ENCODE results near the gene POLG.

POLG gene

DNA sequence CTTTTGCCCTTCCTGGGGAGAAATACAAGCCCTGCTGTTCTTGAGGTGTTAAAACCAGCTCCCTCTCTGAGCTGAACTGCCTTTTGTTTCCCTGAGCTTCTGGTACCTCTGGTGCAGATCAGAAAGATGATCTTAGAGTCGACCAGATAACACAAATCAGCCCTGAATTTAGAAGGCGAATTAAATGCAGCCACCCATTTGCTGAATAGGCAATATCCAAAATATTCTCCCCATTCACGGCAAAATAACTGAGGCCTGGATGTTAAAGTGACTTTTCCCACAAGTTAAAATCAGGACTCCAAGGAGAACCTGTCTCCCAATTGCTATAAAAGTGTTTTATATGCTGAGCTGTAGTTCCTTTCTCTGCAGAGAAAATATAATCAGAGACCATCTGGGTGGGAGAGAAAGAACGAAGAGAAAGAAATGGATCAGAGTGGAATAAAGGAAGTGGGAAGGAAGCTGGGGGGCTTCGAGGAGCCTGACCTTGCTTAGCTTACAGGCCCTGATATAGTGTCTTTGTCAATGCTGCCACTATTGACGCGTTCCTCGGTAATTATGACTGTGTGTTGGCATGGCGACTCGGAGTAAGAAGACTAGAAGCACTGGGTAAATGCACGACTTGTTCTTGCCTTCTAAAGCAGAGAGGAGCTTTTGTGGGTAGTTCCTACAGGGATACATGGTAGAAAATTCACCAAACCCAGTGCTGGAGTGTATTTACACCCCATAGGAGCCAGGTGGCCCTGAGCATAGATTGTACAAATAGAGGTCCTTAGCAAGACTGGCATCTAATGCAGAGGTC, 47.5 kb upstream of the POLG start:
- no peak overlapping the region for H3K4me2 ChIP-seq (ENCODE audit: insufficient read depth, low read length)
- peaks cover 6% of the 10 kb centered on the region for H3K27me3 ChIP-seq (ENCODE audit: insufficient read depth, low read length, poor library complexity)
- H3K4me1 ChIP-seq (ENCODE audit: insufficient read depth, low read length): no peaks in the 10 kb centered on the region
- TF ChIP-seq CTCF (IDR thresholded peaks at IDR 0.05; ENCODE audit: borderline replicate concordance, extremely low read depth, low read length, poor library complexity, severe bottlenecking) (no peak), EZH2 (IDR thresholded peaks at IDR 0.05; ENCODE audit: borderline replicate concordance, low read depth, low read length, severe bottlenecking) (no peak)
- H3K36me3 ChIP-seq (ENCODE audit: insufficient read depth, low read length): no peaks in the 10 kb centered on the region
- no peaks in the 10 kb centered on the region for H3K79me2 ChIP-seq (ENCODE audit: insufficient read depth, low read length)
- H4K20me1 ChIP-seq (ENCODE audit: insufficient read depth, low read length): no peaks in the 10 kb centered on the region
- no peak overlapping the region for H2AFZ ChIP-seq (ENCODE audit: low read depth, low read length)
- no peak overlapping the region for H3K27ac ChIP-seq (ENCODE audit: low read length)
- H3K9me3 ChIP-seq (ENCODE audit: insufficient read depth, low read length, severe bottlenecking): no peaks in the 10 kb centered on the region
- H3K9ac ChIP-seq (ENCODE audit: low read depth, low read length): no peak overlapping the region
- DNase-seq (no peak), ATAC-seq (ENCODE audit: insufficient read depth, low read depth) (no peak)
- H3K4me3 ChIP-seq (ENCODE audit: low read depth in 1 of 2, low read length in 2 of 2): no peak overlapping the region

DNA sequence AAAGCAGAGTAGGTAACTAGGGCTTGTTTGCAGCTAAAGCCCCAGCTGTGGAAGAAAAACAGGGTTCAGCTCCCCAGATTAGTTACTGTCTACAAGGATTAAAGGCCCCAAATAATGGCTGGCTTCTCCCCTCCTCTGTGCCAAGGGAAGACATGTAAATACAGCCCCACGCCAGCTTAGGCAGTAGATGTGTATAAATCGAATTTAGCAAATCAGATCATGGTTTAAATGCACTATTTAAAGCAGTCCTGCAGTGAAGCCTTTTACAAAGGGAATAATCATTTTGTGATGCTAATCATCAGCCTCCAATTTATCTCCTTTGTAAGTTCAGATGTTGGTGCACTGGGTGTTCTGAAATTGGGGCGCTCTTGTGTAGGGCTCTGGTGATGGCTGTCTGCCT, 46.7 kb upstream of the POLG start:
- no peak for DNase-seq
- Histone ChIP-seq H3K4me1 (ENCODE audit: insufficient read depth, low read length) (no peaks in the 10 kb centered on the region), H3K27ac (ENCODE audit: low read length) (no peak overlapping the region)

DNA sequence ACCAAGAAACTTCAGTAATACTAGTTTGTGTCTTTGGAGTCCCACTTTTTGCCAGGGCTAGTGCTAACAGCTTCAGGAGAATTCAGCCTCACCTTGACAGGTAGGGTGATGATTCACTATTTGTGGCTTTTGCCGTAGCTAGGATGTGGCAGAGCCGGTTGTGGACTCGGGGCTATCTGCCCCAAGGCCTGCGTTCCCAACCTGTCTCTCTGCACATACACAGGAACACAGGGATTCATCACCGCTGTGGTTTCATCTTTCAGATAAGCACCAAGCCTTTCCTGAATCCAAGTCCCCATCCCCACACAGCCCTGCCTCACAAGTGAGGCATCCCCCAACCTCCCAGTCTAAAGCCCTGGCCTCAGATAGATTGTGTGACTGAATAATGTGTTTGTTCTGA, 45.2 kb upstream of the POLG start:
- no peak overlapping the region for H3K4me3 ChIP-seq (ENCODE audit: low read depth in 1 of 2, low read length in 2 of 2)
- no peaks in the 10 kb centered on the region for H3K4me1 ChIP-seq (ENCODE audit: insufficient read depth, low read length)
- no peak for TF ChIP-seq CTCF (IDR thresholded peaks at IDR 0.05; ENCODE audit: borderline replicate concordance, extremely low read depth, low read length, poor library complexity, severe bottlenecking)
- no peak for TF ChIP-seq EZH2 (IDR thresholded peaks at IDR 0.05; ENCODE audit: borderline replicate concordance, low read depth, low read length, severe bottlenecking)
- H3K9me3 ChIP-seq (ENCODE audit: insufficient read depth, low read length, severe bottlenecking): no peaks in the 10 kb centered on the region
- H3K79me2 ChIP-seq (ENCODE audit: insufficient read depth, low read length): no peaks in the 10 kb centered on the region
- H3K27me3 ChIP-seq (ENCODE audit: insufficient read depth, low read length, poor library complexity): peaks cover 9% of the 10 kb centered on the region
- no peak overlapping the region for H3K9ac ChIP-seq (ENCODE audit: low read depth, low read length)
- H2AFZ ChIP-seq (ENCODE audit: low read depth, low read length): no peak overlapping the region
- no peak overlapping the region for H3K27ac ChIP-seq (ENCODE audit: low read length)
- ATAC-seq (ENCODE audit: insufficient read depth, low read depth) (no peak), DNase-seq (no peak)
- H3K36me3 ChIP-seq (ENCODE audit: insufficient read depth, low read length): no peaks in the 10 kb centered on the region
- no peak overlapping the region for H3K4me2 ChIP-seq (ENCODE audit: insufficient read depth, low read length)
- no peaks in the 10 kb centered on the region for H4K20me1 ChIP-seq (ENCODE audit: insufficient read depth, low read length)

More for the DNA sequence above, 46.7 kb upstream of the POLG start:
- Histone ChIP-seq H3K4me3 (ENCODE audit: low read depth in 1 of 2, low read length in 2 of 2) (no peak overlapping the region), H3K4me2 (ENCODE audit: insufficient read depth, low read length) (no peak overlapping the region), H3K36me3 (ENCODE audit: insufficient read depth, low read length) (no peaks in the 10 kb centered on the region), H4K20me1 (ENCODE audit: insufficient read depth, low read length) (no peaks in the 10 kb centered on the region), H2AFZ (ENCODE audit: low read depth, low read length) (no peak overlapping the region), H3K9ac (ENCODE audit: low read depth, low read length) (no peak overlapping the region), H3K79me2 (ENCODE audit: insufficient read depth, low read length) (no peaks in the 10 kb centered on the region), H3K27me3 (ENCODE audit: insufficient read depth, low read length, poor library complexity) (peaks cover 6% of the 10 kb centered on the region), H3K9me3 (ENCODE audit: insufficient read depth, low read length, severe bottlenecking) (no peaks in the 10 kb centered on the region)
- ATAC-seq (ENCODE audit: insufficient read depth, low read depth): no peak
- TF ChIP-seq CTCF (IDR thresholded peaks at IDR 0.05; ENCODE audit: borderline replicate concordance, extremely low read depth, low read length, poor library complexity, severe bottlenecking) (no peak), EZH2 (IDR thresholded peaks at IDR 0.05; ENCODE audit: borderline replicate concordance, low read depth, low read length, severe bottlenecking) (no peak)
